Brain microvascular endothelial cell (primary cell): Measurements from ENCODE around the gene IP6K1.

Experiments used
- DNase-seq: peaks from one replicate; pipeline ENCODE4 v3.0.0-alpha.2; 2020
- H3K27ac ChIP-seq: fragments of 250-450 bp; sonication (Bioruptor Pico); 2 replicates; pipeline ENCODE4 v1.5.1; 2020; ENCODE audit warnings: mild to moderate bottlenecking, moderate library complexity
- H3K27me3 ChIP-seq: fragments of 250-450 bp; sonication (Bioruptor Pico); replicated peaks from 2 replicates; pipeline ENCODE4 v1.5.1; 2020; ENCODE audit warnings: mild to moderate bottlenecking
- H3K36me3 ChIP-seq: fragments of 250-450 bp; sonication (Bioruptor Pico); replicated peaks from 2 replicates; pipeline ENCODE4 v1.5.1; 2020; ENCODE audit warnings: mild to moderate bottlenecking
- H3K4me3 ChIP-seq: 2 replicates; pipeline ENCODE4 v1.5.1; 2011; ENCODE audit warnings: low read depth, mild to moderate bottlenecking, control low read depth, low read length, moderate library complexity
- in situ Hi-C: cut with HindIII; loops from 2 replicates; pipeline ENCODE4 v1.10.0; 2017; ENCODE audit warnings: low sequenced_read_pairs, low pct_ligation_motif_present
- TF ChIP-seq, protein P1 (sequence below): IDR thresholded peaks from 2 replicates; pipeline ENCODE4 v1.5.1; 2011; ENCODE audit warnings: low read depth, mild to moderate bottlenecking, moderate library complexity, low read length, control low read depth, inconsistent platforms; ENCODE audit errors: missing control alignments

IP6K1 gene

DNA sequence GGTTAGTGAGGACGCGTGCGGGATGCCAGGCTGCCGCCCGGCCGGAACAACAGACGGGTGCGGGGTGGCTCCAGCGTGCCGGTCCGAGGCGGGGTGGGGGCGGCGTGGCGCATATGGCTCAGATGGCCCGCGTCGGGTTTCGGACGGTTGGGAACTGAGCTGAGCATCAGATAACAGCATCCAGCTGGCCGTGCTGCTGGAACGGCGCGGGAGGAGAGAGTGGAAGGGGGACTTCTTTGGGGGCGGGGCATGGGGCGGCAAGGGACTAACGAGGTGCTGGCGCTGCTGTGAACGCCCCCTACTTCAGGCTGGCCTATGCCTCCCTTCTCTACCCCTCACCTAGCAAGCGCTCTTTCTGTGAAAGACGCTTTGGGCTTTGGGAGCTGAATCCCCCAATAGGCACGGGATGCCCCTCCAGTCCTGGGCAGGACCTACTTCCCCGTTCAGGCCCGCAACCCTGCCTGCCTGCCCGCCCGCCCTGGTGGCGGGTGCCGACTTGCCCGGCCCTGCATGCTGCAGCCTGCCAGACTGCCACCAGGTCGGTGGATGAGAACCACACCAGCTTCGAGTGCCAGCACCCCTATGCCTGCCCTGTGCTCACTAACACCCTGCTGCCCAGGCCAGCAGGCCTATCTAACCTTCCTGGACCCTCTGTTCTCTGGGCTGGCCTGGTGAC lies 17.3 kb upstream of the IP6K1 start:
- DNase-seq = no peak
- H3K36me3 ChIP-seq = no peaks in the 10 kb centered on the region
- H3K27me3 ChIP-seq = no peaks in the 10 kb centered on the region
- no peak overlapping the region for H3K27ac ChIP-seq
- TF ChIP-seq, protein P1, sequence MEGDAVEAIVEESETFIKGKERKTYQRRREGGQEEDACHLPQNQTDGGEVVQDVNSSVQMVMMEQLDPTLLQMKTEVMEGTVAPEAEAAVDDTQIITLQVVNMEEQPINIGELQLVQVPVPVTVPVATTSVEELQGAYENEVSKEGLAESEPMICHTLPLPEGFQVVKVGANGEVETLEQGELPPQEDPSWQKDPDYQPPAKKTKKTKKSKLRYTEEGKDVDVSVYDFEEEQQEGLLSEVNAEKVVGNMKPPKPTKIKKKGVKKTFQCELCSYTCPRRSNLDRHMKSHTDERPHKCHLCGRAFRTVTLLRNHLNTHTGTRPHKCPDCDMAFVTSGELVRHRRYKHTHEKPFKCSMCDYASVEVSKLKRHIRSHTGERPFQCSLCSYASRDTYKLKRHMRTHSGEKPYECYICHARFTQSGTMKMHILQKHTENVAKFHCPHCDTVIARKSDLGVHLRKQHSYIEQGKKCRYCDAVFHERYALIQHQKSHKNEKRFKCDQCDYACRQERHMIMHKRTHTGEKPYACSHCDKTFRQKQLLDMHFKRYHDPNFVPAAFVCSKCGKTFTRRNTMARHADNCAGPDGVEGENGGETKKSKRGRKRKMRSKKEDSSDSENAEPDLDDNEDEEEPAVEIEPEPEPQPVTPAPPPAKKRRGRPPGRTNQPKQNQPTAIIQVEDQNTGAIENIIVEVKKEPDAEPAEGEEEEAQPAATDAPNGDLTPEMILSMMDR = no peak
- H3K4me3 ChIP-seq = peak overlapping the region; percentile 84
- in situ Hi-C loops = no loop called here

DNA sequence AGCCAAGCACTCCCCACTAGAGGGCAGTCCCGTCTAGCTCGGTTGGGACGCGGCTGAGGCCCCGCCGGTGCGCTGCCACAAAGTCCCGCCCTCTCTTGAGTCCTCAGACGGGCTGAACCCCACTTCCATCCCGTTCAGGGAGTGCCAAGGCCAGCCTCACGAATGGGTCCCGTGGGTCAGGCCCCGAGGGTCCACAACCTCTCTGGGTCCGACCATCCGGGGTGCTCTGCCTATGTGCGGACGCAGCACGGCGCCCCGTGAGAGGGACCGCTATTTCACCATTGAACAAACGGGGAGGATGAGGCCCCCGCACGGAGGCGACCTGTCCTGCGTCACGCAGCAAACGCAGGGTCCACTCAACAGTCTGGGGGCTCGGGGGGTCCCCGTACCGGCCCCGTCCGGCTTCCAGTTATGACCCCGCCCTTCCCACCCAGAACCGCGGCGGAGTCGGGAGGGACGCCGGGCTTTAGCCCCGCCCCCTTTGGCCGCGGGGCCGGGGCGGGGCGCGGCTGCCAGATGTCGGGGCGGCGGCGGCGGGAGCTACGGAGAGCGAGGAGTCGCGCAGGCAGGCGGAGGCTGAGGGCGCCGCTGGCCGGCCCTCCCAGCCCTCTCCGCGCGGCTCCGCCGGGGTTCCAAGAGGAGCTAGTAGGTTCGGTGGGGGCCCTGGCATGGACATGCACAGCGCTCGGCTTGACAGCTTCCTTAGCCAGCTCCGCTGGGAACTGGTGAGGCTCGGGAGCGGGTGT lies 16.6 kb upstream of the IP6K1 start, which contains the start of gene INKA1:
TSS of gene INKA1 (plus strand) at position 543 of the 746 bp plus-strand sequence. CDS start at position 675, 132 bp downstream.
- no peaks in the 10 kb centered on the region for H3K27me3 ChIP-seq
- H3K36me3 ChIP-seq = no peaks in the 10 kb centered on the region
- TF ChIP-seq, protein P1 = peak; percentile 93
- DNase-seq = peak; percentile 54
- in situ Hi-C loops = no loop called here
- H3K27ac ChIP-seq = peak within 1 kb of the TSS; percentile 10
- peak within 1 kb of the TSS; percentile 84 for H3K4me3 ChIP-seq

DNA sequence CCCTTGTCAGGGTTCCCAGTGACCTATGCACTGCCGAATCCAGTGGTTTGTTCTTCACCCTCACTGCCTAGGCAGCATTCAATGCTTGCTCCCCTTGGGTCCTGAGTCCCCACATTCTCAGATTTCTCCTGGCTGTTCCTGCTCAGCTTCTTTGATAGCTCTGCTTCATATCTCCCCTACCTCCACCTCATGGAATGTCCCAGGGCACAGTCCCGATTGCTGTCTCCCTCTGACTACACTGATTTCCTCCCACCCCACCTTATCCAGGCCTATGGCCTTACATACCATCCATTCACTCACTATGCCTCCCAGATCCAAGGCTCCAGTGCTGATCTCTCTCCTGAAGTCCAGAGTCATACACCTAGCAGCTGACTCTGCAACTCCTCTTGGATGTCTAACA lies 14.8 kb upstream of the IP6K1 start:
- no peak for DNase-seq
- no peaks in the 10 kb centered on the region for H3K36me3 ChIP-seq
- no peak overlapping the region for H3K27ac ChIP-seq
- in situ Hi-C loops = no loop called here
- H3K4me3 ChIP-seq = no peak overlapping the region
- TF ChIP-seq, protein P1 = no peak
- no peaks in the 10 kb centered on the region for H3K27me3 ChIP-seq

DNA sequence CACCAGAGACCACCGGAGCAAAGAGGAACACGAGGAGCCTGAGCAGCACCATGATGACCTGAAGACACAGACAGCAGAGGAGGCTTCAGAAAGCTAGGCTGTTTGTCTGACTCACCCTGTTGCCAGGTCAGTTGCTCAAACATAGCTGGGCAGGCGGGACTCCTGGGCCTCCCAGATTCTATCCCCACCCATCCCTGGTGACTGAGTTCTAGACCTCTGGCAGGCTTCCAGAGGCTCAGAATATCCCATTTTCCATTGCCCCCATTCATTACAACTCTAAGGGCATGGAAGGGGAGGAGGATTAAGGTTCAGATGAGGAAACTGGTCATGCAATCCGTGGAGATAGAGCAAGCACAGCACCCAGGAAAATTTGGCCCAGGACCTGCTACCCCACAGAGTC lies 13.4 kb upstream of the IP6K1 start, which contains the start of gene CDHR4:
TSS of gene CDHR4 (minus strand) at position 113 of the 400 bp plus-strand sequence. CDS start at position 52, 61 bp downstream.
- TF ChIP-seq, protein P1 = no peak
- Histone ChIP-seq H3K4me3 (no peak within 1 kb of the TSS), H3K36me3 (no peaks in the 10 kb centered on the region), H3K27ac (no peak within 1 kb of the TSS), H3K27me3 (no peaks in the 10 kb centered on the region)
- in situ Hi-C loops = no loop called here
- peak; percentile 73 for DNase-seq

DNA sequence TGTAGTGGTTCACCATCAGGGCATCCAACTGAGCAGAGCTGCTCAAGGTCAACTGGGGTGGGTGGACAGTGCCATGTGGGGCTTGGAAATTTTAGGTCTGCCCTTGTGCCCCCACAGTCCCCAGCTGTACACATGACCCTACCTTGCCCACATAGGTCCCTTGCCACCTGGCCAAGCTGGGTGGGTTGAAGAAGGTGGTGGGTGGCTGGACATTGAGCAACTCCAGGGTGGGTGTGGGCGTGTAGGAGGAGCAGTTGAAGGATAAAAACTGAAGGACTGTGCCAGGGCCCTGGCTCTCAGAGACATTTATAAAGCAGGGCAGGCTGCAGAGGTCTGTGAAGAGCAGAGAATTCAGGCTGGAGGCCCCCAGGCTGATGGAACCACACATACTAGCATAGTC lies 12.8 kb upstream of the IP6K1 start:
- H3K27me3 ChIP-seq = no peaks in the 10 kb centered on the region
- no peak overlapping the region for H3K4me3 ChIP-seq
- TF ChIP-seq, protein P1 = no peak
- in situ Hi-C loops = no loop called here
- no peaks in the 10 kb centered on the region for H3K36me3 ChIP-seq
- DNase-seq = no peak
- no peak overlapping the region for H3K27ac ChIP-seq
